Activated naive CD8-positive, alpha-beta T cell treated with anti-CD3 and anti-CD28 coated beads for 36 hours (primary cell): Measurements from ENCODE around the gene PARN. TPM values are rescaled to one million over a fixed set of nuclear protein-coding genes. Genes with fewer than 3 reads are reported as not detected.
A peak's percentile ranks its signal among the peaks of the same experiment; 100 is the strongest.
"Not testable (repeated sequence)": the region's sequence is repeated elsewhere in the genome, so short reads cannot be mapped to it uniquely, and the experiment has no call there.

Source experiments
- DNase-seq: peaks from one replicate; pipeline ENCODE4 v3.0.0; 2021
- H3K27ac Mint-ChIP-seq: one replicate; pipeline ENCODE4 v1.8.0; 2022; ENCODE audit warnings: mild to moderate bottlenecking, moderate library complexity, mixed read lengths
- H3K27me3 Mint-ChIP-seq: one replicate; pipeline ENCODE4 v1.8.0; 2022; ENCODE audit warnings: mild to moderate bottlenecking, mixed read lengths
- H3K36me3 Mint-ChIP-seq: one replicate; pipeline ENCODE4 v1.8.0; 2021; ENCODE audit warnings: mild to moderate bottlenecking, mixed read lengths
- H3K4me1 Mint-ChIP-seq: one replicate; pipeline ENCODE4 v1.8.0; 2021; ENCODE audit warnings: mixed read lengths
- H3K4me3 Mint-ChIP-seq: one replicate; pipeline ENCODE4 v1.8.0; 2022; ENCODE audit warnings: mild to moderate bottlenecking, moderate library complexity, mixed read lengths
- H3K9me3 Mint-ChIP-seq: one replicate; pipeline ENCODE4 v1.8.0; 2022; ENCODE audit warnings: mixed read lengths
- total RNA-seq, 2 experiments: library from RNA; stranded (reverse); gene quantifications; one replicate each; pipeline ENCODE4 v1.2.3, GENCODE V29; 2021

PARN gene
- total RNA-seq, 2 experiments from 2014 or later, result 50.8 to 50.9 TPM

- Mint-ChIP-seq H3K4me3 (no peak overlapping the region), H3K27me3 (no peaks in the 10 kb centered on the region), H3K9me3 (no peaks in the 10 kb centered on the region), H3K36me3 (peaks cover 9% of the 10 kb centered on the region), H3K27ac (peak overlapping the region; percentile 16), H3K4me1 (peaks cover 36% of the 10 kb centered on the region)
- no peak for DNase-seq
Measured at GRCh38 chr16:14640538-14640937, 10.5 kb upstream of the PARN start.

- not testable (repeated sequence) for H3K27me3 Mint-ChIP-seq, H3K4me3 Mint-ChIP-seq, DNase-seq, H3K27ac Mint-ChIP-seq, H3K9me3 Mint-ChIP-seq
- Mint-ChIP-seq H3K4me1 (peaks cover 52% of the 10 kb centered on the region), H3K36me3 (peaks cover 20% of the 10 kb centered on the region)
Measured at GRCh38 chr16:14636951-14637240, 6.8 kb upstream of the PARN start.

GRCh38 chr16:14636179-14636950 lies 6.3 kb upstream of the PARN start:
- peaks cover 19% of the 10 kb centered on the region for H3K36me3 Mint-ChIP-seq
- H3K9me3 Mint-ChIP-seq, H3K4me3 Mint-ChIP-seq, DNase-seq, H3K27me3 Mint-ChIP-seq: not testable (repeated sequence)
- peaks cover 54% of the 10 kb centered on the region for H3K4me1 Mint-ChIP-seq
- peak overlapping the region; percentile 52 for H3K27ac Mint-ChIP-seq

- no peak for DNase-seq
- Mint-ChIP-seq H3K36me3 (peaks cover 19% of the 10 kb centered on the region), H3K4me1 (peaks cover 52% of the 10 kb centered on the region), H3K27ac (peak overlapping the region; percentile 52), H3K4me3 (no peak overlapping the region), H3K9me3 (no peaks in the 10 kb centered on the region), H3K27me3 (no peaks in the 10 kb centered on the region)
Measured at GRCh38 chr16:14635395-14636165, 5.5 kb upstream of the PARN start.

GRCh38 chr16:14634389-14634725 lies 4.3 kb upstream of the PARN start:
- Mint-ChIP-seq H3K27ac (peak overlapping the region; percentile 98), H3K9me3 (no peaks in the 10 kb centered on the region), H3K4me3 (peak overlapping the region; percentile 100), H3K27me3 (no peaks in the 10 kb centered on the region), H3K4me1 (peaks cover 45% of the 10 kb centered on the region), H3K36me3 (peaks cover 22% of the 10 kb centered on the region)
- DNase-seq, result no peak

- Mint-ChIP-seq H3K4me3 (peak within 1 kb of the TSS; percentile 100), H3K4me1 (peaks cover 56% of the 10 kb centered on the region)
Measured at GRCh38 chr16:14632693-14633569, 2.9 kb upstream of the PARN start, which contains the start of gene BFAR. TSS of gene BFAR (plus strand) at chr16:14632951. CDS start at chr16:14644347, 11,396 bp downstream.

GRCh38 chr16:14630620-14631330 lies 715 bp upstream of the PARN start:
- H3K27me3 Mint-ChIP-seq, H3K9me3 Mint-ChIP-seq, DNase-seq: not testable (repeated sequence)
- Mint-ChIP-seq H3K4me3 (peak overlapping the region; percentile 100), H3K27ac (peak overlapping the region; percentile 98), H3K36me3 (peaks cover 45% of the 10 kb centered on the region), H3K4me1 (peaks cover 49% of the 10 kb centered on the region)

More at GRCh38 chr16:14632693-14633569, 2.9 kb upstream of the PARN start, which contains the start of gene BFAR:
- Mint-ChIP-seq H3K27me3 (no peaks in the 10 kb centered on the region), H3K36me3 (peaks cover 31% of the 10 kb centered on the region), H3K27ac (peak within 1 kb of the TSS; percentile 98), H3K9me3 (no peaks in the 10 kb centered on the region)
- DNase-seq, result peak; percentile 99

- peak overlapping the region; percentile 98 for H3K27ac Mint-ChIP-seq
- no peaks in the 10 kb centered on the region for H3K27me3 Mint-ChIP-seq
- H3K9me3 Mint-ChIP-seq, result no peaks in the 10 kb centered on the region
- H3K4me3 Mint-ChIP-seq, result peak overlapping the region; percentile 96
- peaks cover 40% of the 10 kb centered on the region for H3K4me1 Mint-ChIP-seq
- peaks cover 40% of the 10 kb centered on the region for H3K36me3 Mint-ChIP-seq
- DNase-seq, result no peak
Measured at GRCh38 chr16:14629612-14629918, 495 bp downstream of the PARN start.

- DNase-seq, result no peak
- Mint-ChIP-seq H3K4me1 (peaks cover 35% of the 10 kb centered on the region), H3K27ac (peak overlapping the region; percentile 98), H3K27me3 (no peaks in the 10 kb centered on the region), H3K9me3 (no peaks in the 10 kb centered on the region), H3K4me3 (peak overlapping the region; percentile 96), H3K36me3 (peaks cover 34% of the 10 kb centered on the region)
Measured at GRCh38 chr16:14628806-14629611, 1.1 kb downstream of the PARN start.

- Mint-ChIP-seq H3K27me3 (no peaks in the 10 kb centered on the region), H3K4me1 (peaks cover 31% of the 10 kb centered on the region), H3K4me3 (no peak overlapping the region), H3K9me3 (no peaks in the 10 kb centered on the region), H3K27ac (no peak overlapping the region), H3K36me3 (peaks cover 33% of the 10 kb centered on the region)
- no peak for DNase-seq
Measured at GRCh38 chr16:14627078-14627477, 3.0 kb downstream of the PARN start.

- no peak for DNase-seq
- Mint-ChIP-seq H3K4me3 (no peak overlapping the region), H3K9me3 (no peaks in the 10 kb centered on the region), H3K27ac (no peak overlapping the region), H3K36me3 (peaks cover 13% of the 10 kb centered on the region), H3K27me3 (no peaks in the 10 kb centered on the region), H3K4me1 (peaks cover 4% of the 10 kb centered on the region)
Measured at GRCh38 chr16:14618566-14618965, 11.5 kb downstream of the PARN start.

- H3K4me1 Mint-ChIP-seq, result peaks cover 4% of the 10 kb centered on the region
- no peak for DNase-seq
- H3K27ac Mint-ChIP-seq, result no peak overlapping the region
- H3K9me3 Mint-ChIP-seq, result no peaks in the 10 kb centered on the region
- H3K4me3 Mint-ChIP-seq, result no peak overlapping the region
- H3K27me3 Mint-ChIP-seq, result no peaks in the 10 kb centered on the region
- peaks cover 17% of the 10 kb centered on the region for H3K36me3 Mint-ChIP-seq
Measured at GRCh38 chr16:14616280-14616679, 13.8 kb downstream of the PARN start.

GRCh38 chr16:14613991-14614390 lies 16.1 kb downstream of the PARN start:
- Mint-ChIP-seq H3K36me3 (peaks cover 19% of the 10 kb centered on the region), H3K4me3 (no peak overlapping the region), H3K4me1 (no peaks in the 10 kb centered on the region), H3K9me3 (no peaks in the 10 kb centered on the region), H3K27ac (no peak overlapping the region), H3K27me3 (no peaks in the 10 kb centered on the region)
- no peak for DNase-seq

GRCh38 chr16:14611660-14612059 lies 18.4 kb downstream of the PARN start:
- H3K27me3 Mint-ChIP-seq, result no peaks in the 10 kb centered on the region
- no peak overlapping the region for H3K27ac Mint-ChIP-seq
- no peak overlapping the region for H3K4me3 Mint-ChIP-seq
- peaks cover 19% of the 10 kb centered on the region for H3K36me3 Mint-ChIP-seq
- no peak for DNase-seq
- no peaks in the 10 kb centered on the region for H3K9me3 Mint-ChIP-seq
- H3K4me1 Mint-ChIP-seq, result no peaks in the 10 kb centered on the region
